BE2C (cell line): ENCODE data around the gene VMAC.

Experiments
- DNase-seq: peaks from one replicate; pipeline ENCODE4 v3.0.0-alpha.2; 2020
- H3K27me3 ChIP-seq: fragments of 250-450 bp; sonication (Bioruptor Pico); 2 replicates; pipeline ENCODE4 v1.5.1; 2020; ENCODE audit warnings: mild to moderate bottlenecking
- H3K36me3 ChIP-seq: fragments of 250-450 bp; sonication (Bioruptor Pico); 2 replicates; pipeline ENCODE4 v1.5.1; 2020; ENCODE audit warnings: mild to moderate bottlenecking
- H3K4me1 ChIP-seq: fragments of 250-450 bp; sonication (Bioruptor Pico); 2 replicates; pipeline ENCODE4 v1.5.1; 2020
- H3K4me3 ChIP-seq: 2 replicates; pipeline ENCODE4 v1.5.1; 2011; ENCODE audit warnings: low read depth, low read length
- H3K9me3 ChIP-seq: fragments of 250-450 bp; sonication (Bioruptor Pico); 2 replicates; pipeline ENCODE4 v1.5.1; 2020
- TF ChIP-seq, protein P1 (sequence below): IDR thresholded peaks from 2 replicates; pipeline ENCODE4 v1.5.1; 2012; ENCODE audit warnings: mild to moderate bottlenecking, low read depth, low read length

Gene VMAC

DNA sequence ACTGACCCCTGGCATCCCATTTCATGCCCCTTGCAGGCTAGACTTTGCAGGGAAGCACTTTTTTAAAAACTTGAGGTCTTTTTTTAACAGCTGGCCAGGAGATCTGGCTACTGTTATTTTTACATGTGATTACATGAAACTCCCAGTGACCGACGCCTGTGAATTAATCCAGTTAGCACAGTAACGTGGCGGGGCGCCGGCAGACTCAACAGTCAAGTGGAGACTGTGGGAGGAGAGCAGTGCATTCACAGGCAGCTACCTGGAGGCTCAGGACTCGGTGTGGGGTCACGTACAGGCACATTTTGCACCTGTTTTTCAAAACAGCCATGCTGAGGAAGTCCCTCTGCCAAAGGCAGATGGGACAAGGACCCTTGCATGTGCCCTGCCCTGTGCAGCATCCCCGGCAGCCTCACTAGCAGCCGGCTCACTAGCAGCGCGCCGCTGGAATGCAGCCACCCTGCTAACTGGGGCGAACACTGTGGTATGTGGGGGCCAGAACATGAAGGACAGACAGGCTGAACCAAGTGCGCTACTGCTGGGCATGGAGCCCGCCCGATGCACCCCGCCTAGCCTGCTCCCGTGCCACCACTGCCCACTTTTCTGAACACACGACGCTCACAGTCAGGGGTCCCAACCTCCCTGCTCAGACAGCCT lies 28.1 kb downstream of the VMAC start:
- Histone ChIP-seq H3K36me3 (peaks cover 54% of the 10 kb centered on the region), H3K27me3 (no peaks in the 10 kb centered on the region), H3K4me1 (peaks cover 50% of the 10 kb centered on the region), H3K9me3 (no peaks in the 10 kb centered on the region), H3K4me3 (no peak overlapping the region)
- DNase-seq: no peak
- TF ChIP-seq, protein P1, sequence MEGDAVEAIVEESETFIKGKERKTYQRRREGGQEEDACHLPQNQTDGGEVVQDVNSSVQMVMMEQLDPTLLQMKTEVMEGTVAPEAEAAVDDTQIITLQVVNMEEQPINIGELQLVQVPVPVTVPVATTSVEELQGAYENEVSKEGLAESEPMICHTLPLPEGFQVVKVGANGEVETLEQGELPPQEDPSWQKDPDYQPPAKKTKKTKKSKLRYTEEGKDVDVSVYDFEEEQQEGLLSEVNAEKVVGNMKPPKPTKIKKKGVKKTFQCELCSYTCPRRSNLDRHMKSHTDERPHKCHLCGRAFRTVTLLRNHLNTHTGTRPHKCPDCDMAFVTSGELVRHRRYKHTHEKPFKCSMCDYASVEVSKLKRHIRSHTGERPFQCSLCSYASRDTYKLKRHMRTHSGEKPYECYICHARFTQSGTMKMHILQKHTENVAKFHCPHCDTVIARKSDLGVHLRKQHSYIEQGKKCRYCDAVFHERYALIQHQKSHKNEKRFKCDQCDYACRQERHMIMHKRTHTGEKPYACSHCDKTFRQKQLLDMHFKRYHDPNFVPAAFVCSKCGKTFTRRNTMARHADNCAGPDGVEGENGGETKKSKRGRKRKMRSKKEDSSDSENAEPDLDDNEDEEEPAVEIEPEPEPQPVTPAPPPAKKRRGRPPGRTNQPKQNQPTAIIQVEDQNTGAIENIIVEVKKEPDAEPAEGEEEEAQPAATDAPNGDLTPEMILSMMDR: no peak

DNA sequence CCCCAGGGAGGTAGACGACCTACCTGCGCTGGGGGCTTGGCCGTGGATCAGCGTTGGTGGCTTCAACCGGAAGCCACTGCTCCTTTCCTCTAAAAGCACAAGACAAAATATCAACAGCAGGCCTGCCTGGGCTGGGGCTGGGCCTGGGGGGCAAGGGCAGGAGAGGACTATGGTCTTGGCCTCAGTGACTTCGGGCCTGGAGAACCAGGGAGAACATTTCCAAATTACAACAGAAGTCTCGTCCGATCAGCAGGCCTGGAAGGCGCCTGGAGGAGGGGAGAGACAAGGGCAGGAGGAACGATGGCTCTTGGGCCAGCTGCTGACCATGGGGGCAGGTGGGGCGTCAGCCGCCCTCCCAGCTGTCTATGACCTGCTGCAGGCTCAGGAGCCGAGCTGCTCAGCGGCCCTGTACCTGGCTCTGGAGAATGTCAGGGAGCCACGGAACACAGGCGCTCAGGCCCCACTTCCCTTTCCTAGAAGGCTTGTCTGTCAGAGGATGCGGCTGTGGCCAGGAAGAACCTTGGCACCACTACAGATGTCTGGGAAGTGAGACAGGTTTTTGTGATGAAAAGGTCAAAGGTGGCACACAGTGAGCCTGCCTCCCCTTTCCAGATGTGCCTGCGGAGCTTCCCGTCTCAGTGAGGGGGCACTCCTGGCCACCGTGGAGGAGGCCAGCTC lies 28.9 kb downstream of the VMAC start:
- peak; percentile 48 for DNase-seq
- Histone ChIP-seq H3K9me3 (no peaks in the 10 kb centered on the region), H3K27me3 (no peaks in the 10 kb centered on the region)

DNA sequence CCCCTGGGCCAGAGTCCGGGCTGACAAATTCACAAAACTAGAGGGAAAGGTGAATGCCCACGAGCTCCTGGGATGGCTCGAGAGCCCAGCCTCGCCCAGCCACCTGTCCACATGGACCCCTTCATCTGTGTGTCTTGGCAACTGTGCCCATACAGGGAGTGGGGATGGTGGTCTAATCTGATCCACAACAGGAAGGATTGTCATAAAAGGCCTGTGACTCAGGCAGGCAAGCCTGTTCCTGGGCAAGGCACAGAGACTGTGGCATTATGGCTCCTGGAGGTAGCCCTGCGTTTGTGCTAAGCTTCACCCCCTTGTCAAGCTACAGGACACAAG lies 29.4 kb downstream of the VMAC start:
- peaks cover 43% of the 10 kb centered on the region for H3K36me3 ChIP-seq
- H3K4me3 ChIP-seq: no peak overlapping the region
- no peaks in the 10 kb centered on the region for H3K27me3 ChIP-seq
- TF ChIP-seq, protein P1: no peak
- peaks cover 55% of the 10 kb centered on the region for H3K4me1 ChIP-seq
- no peaks in the 10 kb centered on the region for H3K9me3 ChIP-seq
- DNase-seq: peak; percentile 64

More for the DNA sequence above, 28.9 kb downstream of the VMAC start:
- peaks cover 55% of the 10 kb centered on the region for H3K4me1 ChIP-seq
- H3K4me3 ChIP-seq: no peak overlapping the region
- H3K36me3 ChIP-seq: peaks cover 48% of the 10 kb centered on the region
- TF ChIP-seq, protein P1: no peak

DNA sequence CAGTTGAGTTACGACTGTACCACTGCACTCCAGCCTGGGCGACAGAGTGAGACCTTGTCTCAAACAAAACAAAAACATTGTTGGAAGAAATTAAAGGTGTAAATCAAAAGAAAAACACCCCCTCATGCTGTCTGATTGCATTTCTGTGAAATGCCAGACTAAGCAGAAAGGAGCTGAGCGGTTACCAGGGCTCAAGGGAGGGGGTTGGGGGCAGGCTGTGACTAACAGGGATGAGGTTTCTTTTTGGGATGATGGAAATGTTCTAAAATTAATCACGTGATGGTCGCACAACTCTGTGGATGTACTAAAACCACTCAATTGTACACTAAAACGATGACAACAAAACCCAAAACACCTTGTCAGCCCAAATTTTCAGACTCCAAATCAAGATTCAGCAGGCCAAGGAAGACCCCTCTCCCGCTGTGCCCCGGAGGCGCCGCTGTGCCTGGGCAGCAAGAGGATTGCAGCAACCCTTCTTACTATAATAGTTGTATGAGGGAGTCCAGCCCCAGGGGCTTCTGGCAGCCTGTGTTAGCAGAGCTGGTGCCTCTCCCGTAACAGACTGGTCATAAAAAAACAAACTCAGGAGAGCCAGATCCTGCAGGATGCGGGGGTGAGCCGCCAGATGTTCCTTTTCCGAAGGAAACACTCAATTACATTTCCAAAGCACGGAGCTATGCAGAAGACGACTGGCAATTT lies 30.3 kb downstream of the VMAC start:
- peak; percentile 90 for DNase-seq
- peaks cover 47% of the 10 kb centered on the region for H3K4me1 ChIP-seq
- no peaks in the 10 kb centered on the region for H3K27me3 ChIP-seq
- TF ChIP-seq, protein P1: no peak
- no peaks in the 10 kb centered on the region for H3K9me3 ChIP-seq
- H3K36me3 ChIP-seq: peaks cover 42% of the 10 kb centered on the region
- H3K4me3 ChIP-seq: peak overlapping the region; percentile 19

DNA sequence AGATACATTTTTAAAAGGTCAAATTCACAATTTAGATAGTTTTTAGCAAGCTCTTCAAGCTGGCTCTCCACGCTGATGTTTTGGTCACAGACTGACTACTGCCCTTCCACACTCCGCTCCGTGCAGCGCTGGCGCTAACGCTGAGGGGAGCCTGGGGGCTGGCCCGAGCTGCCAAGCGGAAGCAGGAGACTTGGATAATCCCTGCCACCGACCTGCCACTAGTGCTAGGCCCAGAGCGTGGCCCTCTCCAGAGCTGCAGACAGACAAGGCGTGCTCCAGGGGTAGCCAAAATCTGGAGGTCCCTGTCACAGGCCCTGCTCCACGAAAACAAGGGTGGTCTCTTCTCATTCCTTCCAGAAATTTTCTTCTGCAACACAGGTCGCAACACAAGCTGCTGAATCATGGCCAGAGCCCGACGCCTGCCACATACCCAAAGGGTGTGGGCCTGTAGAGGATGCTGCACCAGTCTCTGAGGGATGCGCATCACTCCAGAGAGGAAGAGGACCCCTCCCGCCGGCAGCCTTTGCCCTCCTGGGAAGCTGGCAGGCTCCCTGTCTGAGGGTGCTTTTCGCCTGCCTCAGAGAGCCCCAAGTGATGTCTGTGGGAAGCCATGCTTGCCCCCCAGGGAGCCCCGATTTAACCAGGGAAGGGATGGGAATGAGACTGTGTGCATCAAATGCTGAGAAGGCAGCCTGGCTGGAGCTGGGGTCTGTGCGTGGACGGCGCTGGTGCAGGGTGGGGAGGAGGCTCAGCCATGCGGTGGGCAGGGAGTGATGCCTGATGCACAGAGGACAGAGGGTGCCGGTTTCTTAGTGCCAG lies 31.0 kb downstream of the VMAC start:
- DNase-seq: peak; percentile 73
- Histone ChIP-seq H3K36me3 (peaks cover 45% of the 10 kb centered on the region), H3K9me3 (no peaks in the 10 kb centered on the region), H3K4me1 (peaks cover 45% of the 10 kb centered on the region), H3K27me3 (no peaks in the 10 kb centered on the region), H3K4me3 (peak overlapping the region; percentile 19)
- TF ChIP-seq, protein P1: no peak
